ENCODE results near the gene MRPS6.

Gene MRPS6

GRCh38 chr21:34072145-34073031, 990 bp upstream of the MRPS6 start:
- peak; percentile 64 for DNase-seq

GRCh38 chr21:34073749-34074282, 438 bp downstream of the MRPS6 start:
- no peak for DNase-seq

GRCh38 chr21:34074283-34075090, 1.1 kb downstream of the MRPS6 start:
- DNase-seq, result no peak

- DNase-seq, result no peak
Measured at GRCh38 chr21:34075091-34075425, 1.7 kb downstream of the MRPS6 start.

GRCh38 chr21:34075760-34076660, 2.6 kb downstream of the MRPS6 start:
- DNase-seq, result no peak

GRCh38 chr21:34076835-34077234, 3.5 kb downstream of the MRPS6 start:
- no peak for DNase-seq

GRCh38 chr21:34077888-34078287, 4.5 kb downstream of the MRPS6 start:
- no peak for DNase-seq

- DNase-seq, result no peak
Measured at GRCh38 chr21:34078915-34079314, 5.5 kb downstream of the MRPS6 start.

GRCh38 chr21:34080710-34081109, 7.3 kb downstream of the MRPS6 start:
- DNase-seq, result no peak

GRCh38 chr21:34082769-34083168, 9.4 kb downstream of the MRPS6 start:
- no peak for DNase-seq

- DNase-seq, result no peak
Measured at GRCh38 chr21:34083357-34083756, 10.0 kb downstream of the MRPS6 start.

GRCh38 chr21:34085129-34085528, 11.8 kb downstream of the MRPS6 start:
- DNase-seq, result no peak

GRCh38 chr21:34086887-34087306, 13.5 kb downstream of the MRPS6 start:
- DNase-seq, result no peak

GRCh38 chr21:34088752-34089151, 15.4 kb downstream of the MRPS6 start:
- DNase-seq, result no peak

GRCh38 chr21:34091032-34091431, 17.7 kb downstream of the MRPS6 start:
- DNase-seq, result no peak

- no peak for DNase-seq
Measured at GRCh38 chr21:34091607-34092006, 18.2 kb downstream of the MRPS6 start.

GRCh38 chr21:34092262-34092921, 19.0 kb downstream of the MRPS6 start:
- DNase-seq, result no peak

- DNase-seq, result no peak
Measured at GRCh38 chr21:34093083-34093482, 19.7 kb downstream of the MRPS6 start.

- DNase-seq, result no peak
Measured at GRCh38 chr21:34094949-34095348, 21.6 kb downstream of the MRPS6 start.

- DNase-seq, result no peak
Measured at GRCh38 chr21:34097442-34097841, 24.1 kb downstream of the MRPS6 start.

- no peak for DNase-seq
Measured at GRCh38 chr21:34100337-34100736, 27.0 kb downstream of the MRPS6 start.

- no peak for DNase-seq
Measured at GRCh38 chr21:34100790-34101189, 27.4 kb downstream of the MRPS6 start.
